Astrocyte (in vitro differentiated cells and primary cell): Measurements from ENCODE around the gene ANAPC15.

ENCODE experiments used
- CTCF ChIP-seq: IDR thresholded peaks from 2 replicates; pipeline ENCODE4 v1.5.1; 2011; ENCODE audit warnings: low read depth, mild to moderate bottlenecking, inconsistent platforms, low read length, moderate library complexity; ENCODE audit not compliant: insufficient read depth
- EZH2 ChIP-seq: IDR thresholded peaks from 2 replicates; pipeline ENCODE4 v1.6.1; 2012; ENCODE audit warnings: mild to moderate bottlenecking, low read length, inconsistent platforms; ENCODE audit not compliant: insufficient read depth

GRCh38 chr11:72072348-72072747 lies 40.1 kb downstream of the ANAPC15 start:
- TF ChIP-seq CTCF: no peak
- TF ChIP-seq EZH2: no peak
